PFSK-1 (cell line): Measurements from ENCODE around the gene PLSCR3.

Source experiments
- FOXP2 ChIP-seq: optimal IDR thresholded peaks from 2 replicates; pipeline ENCODE3; 2011; ENCODE audit warnings: borderline replicate concordance, control low read depth, inconsistent platforms; ENCODE audit not compliant: insufficient read depth; ENCODE audit errors: extremely low read length, extremely low read depth
- POLR2AphosphoS5 ChIP-seq: IDR thresholded peaks from 2 replicates; pipeline ENCODE4 v1.6.1; 2012; ENCODE audit warnings: low read depth, mild to moderate bottlenecking, control low read depth, low read length, moderate library complexity
- REST ChIP-seq, 2 experiments: IDR thresholded peaks; 2 replicates each; pipeline versions ENCODE4 v1.6.1 to v1.8.0; 2011 to 2012; ENCODE audit warnings: low read depth in 2 of 2, low read length in 2 of 2, control low read depth in 1 of 2, inconsistent platforms in 1 of 2, mild to moderate bottlenecking in 1 of 2, moderate library complexity in 1 of 2; ENCODE audit not compliant: insufficient read depth in 1 of 2
- SIN3A ChIP-seq: IDR thresholded peaks from 2 replicates; pipeline ENCODE4 v1.6.1; 2012; ENCODE audit warnings: mild to moderate bottlenecking, low read length, moderate library complexity, borderline replicate concordance; ENCODE audit not compliant: insufficient read depth
- TAF1 ChIP-seq: IDR thresholded peaks from 2 replicates; pipeline ENCODE4 v1.6.1; 2012; ENCODE audit warnings: low read length, control low read depth, borderline replicate concordance; ENCODE audit not compliant: insufficient read depth

PLSCR3 gene

GRCh38 chr17:7431231-7431630, 36.9 kb upstream of the PLSCR3 start:
- TF ChIP-seq TAF1 (no peak), SIN3A (no peak), REST (IDR thresholded peaks at IDR 0.05; ENCODE audit: insufficient read depth in 1 of 2, low read depth in 2 of 2, low read length in 2 of 2) (no peak), FOXP2 (no peak), POLR2AphosphoS5 (no peak)

GRCh38 chr17:7429722-7430121, 35.4 kb upstream of the PLSCR3 start:
- TF ChIP-seq POLR2AphosphoS5: no peak

- TF ChIP-seq TAF1 (no peak), SIN3A (no peak), FOXP2 (no peak), POLR2AphosphoS5 (no peak), REST (IDR thresholded peaks at IDR 0.05; ENCODE audit: insufficient read depth in 1 of 2, low read depth in 2 of 2, low read length in 2 of 2) (no peak)
Measured at GRCh38 chr17:7428557-7428956, 34.2 kb upstream of the PLSCR3 start, which contains the start of gene SPEM3. Gene SPEM3, plus strand, starts transcription at chr17:7428857. Its CDS starts 46 bp downstream, at chr17:7428903.

- TF ChIP-seq SIN3A: no peak
- TF ChIP-seq FOXP2: no peak
- TF ChIP-seq POLR2AphosphoS5: no peak
- TF ChIP-seq TAF1: no peak
- TF ChIP-seq REST (IDR thresholded peaks at IDR 0.05; ENCODE audit: insufficient read depth in 1 of 2, low read depth in 2 of 2, low read length in 2 of 2): no peak
Measured at GRCh38 chr17:7427549-7427948, 33.2 kb upstream of the PLSCR3 start.

GRCh38 chr17:7426896-7427489, 32.7 kb upstream of the PLSCR3 start:
- TF ChIP-seq FOXP2 (no peak), SIN3A (no peak), TAF1 (no peak)

- TF ChIP-seq POLR2AphosphoS5 (no peak), FOXP2 (no peak), REST (IDR thresholded peaks at IDR 0.05; ENCODE audit: insufficient read depth in 1 of 2, low read depth in 2 of 2, low read length in 2 of 2) (no peak), SIN3A (no peak), TAF1 (no peak)
Measured at GRCh38 chr17:7426203-7426863, 32.0 kb upstream of the PLSCR3 start.
